HG03469 (cell line): ENCODE results near the gene EFNA3.

Experiments used
- ATAC-seq: cut with Tn5 transposase; IDR thresholded peaks from one replicate; pipeline ENCODE4 v1.9.1; 2021; ENCODE audit warnings: mild to moderate bottlenecking, moderate library complexity, moderate number of reproducible peaks; ENCODE audit not compliant: unreplicated experiment

EFNA3 gene

GRCh38 chr1:155128755-155129473, 50.3 kb downstream of the EFNA3 start:
- no peak for ATAC-seq

- ATAC-seq = no peak
These were observed 51.8 kb downstream of the EFNA3 start for GRCh38 chr1:155130272-155131006.

GRCh38 chr1:155131285-155131684, 52.6 kb downstream of the EFNA3 start:
- ATAC-seq = no peak

- no peak for ATAC-seq
These were observed 53.2 kb downstream of the EFNA3 start for GRCh38 chr1:155131856-155132255.

GRCh38 chr1:155133799-155134281, 55.2 kb downstream of the EFNA3 start:
- no peak for ATAC-seq

GRCh38 chr1:155134322-155134721, 55.7 kb downstream of the EFNA3 start:
- no peak for ATAC-seq

- no peak for ATAC-seq
These were observed 56.3 kb downstream of the EFNA3 start for GRCh38 chr1:155134880-155135414.

- peak; percentile 51 for ATAC-seq
These were observed 56.9 kb downstream of the EFNA3 start, which contains the start of gene SLC50A1 for GRCh38 chr1:155135415-155136028. Gene SLC50A1 (plus strand): TSS chr1:155135852. CDS start chr1:155135912, 60 bp downstream.

- ATAC-seq = no peak
These were observed 58.1 kb downstream of the EFNA3 start for GRCh38 chr1:155136748-155137147.
